Astrocyte (in vitro differentiated cells and primary cell): ENCODE data around the gene RAB6D.

Experiments used
- CTCF ChIP-seq: IDR thresholded peaks from 2 replicates; pipeline ENCODE4 v1.5.1; 2011; ENCODE audit warnings: low read depth, mild to moderate bottlenecking, inconsistent platforms, low read length, moderate library complexity; ENCODE audit not compliant: insufficient read depth
- EZH2 ChIP-seq: IDR thresholded peaks from 2 replicates; pipeline ENCODE4 v1.6.1; 2012; ENCODE audit warnings: mild to moderate bottlenecking, low read length, inconsistent platforms; ENCODE audit not compliant: insufficient read depth

GRCh38 chr2:131366643-131367042, 2.7 kb upstream of the RAB6D start:
- TF ChIP-seq CTCF (no peak), EZH2 (no peak)
